GM12878 (cell line): ENCODE data around the gene ZNF133. TPM values are rescaled to one million over a fixed set of nuclear protein-coding genes. Genes with fewer than 3 reads are reported as not detected.

Experiments
- ATAC-seq: fragments of 200-7000 bp; cut with Tn5 transposase; 3 replicates; pipeline ENCODE4 v1.9.1; 2020; ENCODE audit warnings: mild to moderate bottlenecking, moderate library complexity
- BruUV-seq: library from RNA; stranded (reverse); fragments of 400-500 nt; replicated peaks from 2 replicates; lab custom pipeline; 2021; lab: Mats Ljungman, UMichigan
- CTCF ChIA-PET: fragments of 300-600 bp; sonication (Branson Sonifier 250); formaldehyde crosslinking; extraction: SDS; loops from one replicate; lab custom pipeline; 2021; ENCODE audit warnings: inconsistent platforms; lab: Yijun Ruan, JAX
- POLR2A ChIA-PET: fragments of 350-600 bp; formaldehyde crosslinking; extraction: SDS; loops from one replicate; lab custom pipeline; 2021; ENCODE audit warnings: inconsistent platforms; lab: Charles Lee
- RAD21 ChIA-PET: fragments of 300-600 bp; sonication (Branson Sonifier 250); formaldehyde crosslinking; loops from one replicate; lab custom pipeline; 2023; ENCODE audit warnings: antibody characterized with exemption; ENCODE audit not compliant: unreplicated experiment; lab: Charles Lee
- SMC1A ChIA-PET: fragments of 300-600 bp; sonication (Branson Sonifier 250); formaldehyde crosslinking; loops from one replicate; lab custom pipeline; 2023; ENCODE audit not compliant: unreplicated experiment, uncharacterized antibody; lab: Charles Lee
- DNase-seq: peaks from one replicate; pipeline ENCODE4 v3.0.0-alpha.2; 2011; ENCODE audit warnings: low read depth, low spot score
- FAIRE-seq: peaks from 3 replicates; lab custom pipeline; 2011; peaks lifted over from hg19 to GRCh38; lab: Jason Lieb, UNC
- H2AFZ ChIP-seq: 2 replicates; pipeline ENCODE4 v1.6.0; 2011; ENCODE audit warnings: low read depth, low read length, control low read depth; ENCODE audit not compliant: control insufficient read depth
- H3K27ac ChIP-seq: 2 replicates; pipeline ENCODE4 v1.5.1; 2011; ENCODE audit warnings: control low read depth; ENCODE audit not compliant: control insufficient read depth, insufficient read depth
- H3K27me3 ChIP-seq, 2 experiments: replicated peaks in 1 of 2; 2 replicates each; pipeline versions ENCODE4 v1.6.0 to v1.6.1; 2011; ENCODE audit warnings: low read length in 1 of 2; ENCODE audit not compliant: control insufficient read depth in 2 of 2, insufficient read depth in 2 of 2
- H3K36me3 ChIP-seq, 2 experiments: 2 replicates each; pipeline ENCODE4 v1.5.1; 2011; ENCODE audit warnings: low read length in 1 of 2; ENCODE audit not compliant: control insufficient read depth in 2 of 2, insufficient read depth in 2 of 2
- H3K4me1 ChIP-seq: 2 replicates; pipeline ENCODE4 v1.6.1; 2011; ENCODE audit warnings: mild to moderate bottlenecking, low read length, moderate library complexity, mixed read lengths; ENCODE audit not compliant: control insufficient read depth, insufficient read depth
- H3K4me2 ChIP-seq: 2 replicates; pipeline ENCODE4 v1.6.0; 2011; ENCODE audit warnings: control low read depth; ENCODE audit not compliant: control insufficient read depth, insufficient read depth
- H3K4me3 ChIP-seq: fragments of 200-600 bp; sonication (generic); 2 replicates; pipeline ENCODE4 v1.5.1; 2016
- H3K79me2 ChIP-seq: 2 replicates; pipeline ENCODE4 v1.6.0; 2011; ENCODE audit warnings: low read length; ENCODE audit not compliant: control insufficient read depth, insufficient read depth
- H3K9ac ChIP-seq: 2 replicates; pipeline ENCODE4 v1.8.0; 2011; ENCODE audit warnings: low read length, control low read depth, mixed read lengths; ENCODE audit not compliant: control insufficient read depth, insufficient read depth
- H3K9me3 ChIP-seq: replicated peaks from 3 replicates; pipeline ENCODE4 v1.5.1; 2011; ENCODE audit warnings: mild to moderate bottlenecking, low read length; ENCODE audit not compliant: control insufficient read depth, insufficient read depth
- H4K20me1 ChIP-seq: 2 replicates; pipeline ENCODE4 v1.6.0; 2011; ENCODE audit not compliant: control insufficient read depth, insufficient read depth
- ATF7 ChIP-seq: fragments of 450-650 bp; IDR thresholded peaks from 2 replicates; pipeline ENCODE4 v1.6.1; 2016; ENCODE audit warnings: low read depth, mild to moderate bottlenecking
- CBFB ChIP-seq: IDR thresholded peaks from 2 replicates; pipeline ENCODE4 v1.6.1; 2016; ENCODE audit warnings: antibody characterized with exemption, low read depth
- EGR1 ChIP-seq, 2 experiments: IDR thresholded peaks; 1 replicate in 1 of 2; 2 replicates in 1 of 2; pipeline ENCODE4 v1.6.1; 2011 to 2012; ENCODE audit warnings: low read depth in 2 of 2, low read length in 2 of 2, borderline replicate concordance in 1 of 2, mild to moderate bottlenecking in 1 of 2, moderate library complexity in 1 of 2
- EZH2 ChIP-seq: IDR thresholded peaks from 2 replicates; pipeline ENCODE4 v1.6.1; 2012; ENCODE audit warnings: low read depth, mild to moderate bottlenecking, control low read depth, inconsistent platforms, low read length, borderline replicate concordance; ENCODE audit not compliant: control insufficient read depth
- IRF4 ChIP-seq: IDR thresholded peaks from 2 replicates; pipeline ENCODE4 v1.6.1; 2011; ENCODE audit warnings: low read depth, low read length
- NR2C2 ChIP-seq: IDR thresholded peaks from 2 replicates; pipeline ENCODE4 v1.6.1; 2011; ENCODE audit warnings: borderline replicate concordance, low read depth; ENCODE audit not compliant: control insufficient read depth, insufficient read length
- PAX8 ChIP-seq: fragments of 450-650 bp; IDR thresholded peaks from 2 replicates; pipeline ENCODE4 v1.6.1; 2017; ENCODE audit warnings: mild to moderate bottlenecking, moderate library complexity
- WGBS: methylation state at CpG from one replicate; pipeline ENCODE4 v1.1.6; 2016; ENCODE audit warnings: low lambda C conversion rate; ENCODE audit not compliant: insufficient replicate concordance, insufficient coverage; ENCODE audit errors: missing lambda C conversion rate; 5-methylcytosine and 5-hydroxymethylcytosine counted together
- in situ Hi-C: fragments of 300-500 bp; cut with MboI; formaldehyde crosslinking; loops from 9 replicates; pipeline ENCODE4 v1.14.3; 2018; ENCODE audit warnings: mixed read lengths
- intact Hi-C: fragments of 100-400 bp; cut with micrococcal nuclease; formaldehyde crosslinking; loops from one replicate; pipeline ENCODE4 v1.14.2; 2022; ENCODE audit not compliant: unreplicated experiment
- polyA plus RNA-seq, 11 experiments: library from polyadenylated mRNA; depleted of rRNA in 4 of 11; unstranded in 6 of 11; stranded (reverse) in 5 of 11; fragments of >200 nt; fragmentation: Nextera tagmentation in 4 of 11; fragmentation: Illumina TruSeq in 1 of 11; extraction: Ambion mirVana in 4 of 11; extraction: Trizol in 1 of 11; gene quantifications; 1 replicate in 1 of 11; 2 replicates in 10 of 11; pipeline versions ENCODE4 v1.2.1 to v1.2.3, GENCODE V29; 2011 to 2016; ENCODE audit warnings: inconsistent platforms in 2 of 11, missing spikeins in 2 of 11, low read depth in 1 of 11
- total RNA-seq, 4 experiments: library from RNA; depleted of rRNA in 3 of 4; stranded (reverse); fragments of >200 nt in 3 of 4; fragmentation: Illumina TruSeq in 1 of 4; extraction: Trizol in 1 of 4; gene quantifications; 2 replicates each; pipeline versions ENCODE4 v1.2.1 to v1.2.3, GENCODE V29; 2013 to 2021
- TF ChIP-seq, protein P1 (sequence below), 3 experiments: IDR thresholded peaks in 2 of 3; conservative IDR thresholded peaks in 1 of 3; 2 replicates each; pipeline ENCODE4 v1.5.1; 2011; ENCODE audit warnings: low read depth in 3 of 3, low read length in 3 of 3, mild to moderate bottlenecking in 3 of 3, control low read depth in 2 of 3, moderate library complexity in 2 of 3, inconsistent platforms in 1 of 3, mixed read lengths in 1 of 3; ENCODE audit not compliant: control insufficient read depth in 2 of 3, insufficient read depth in 1 of 3; ENCODE audit errors: extremely low read depth in 1 of 3
- TF ChIP-seq, protein P2 (sequence below): fragments of 450-650 bp; IDR thresholded peaks from 2 replicates; pipeline ENCODE4 v1.6.1; 2016; ENCODE audit warnings: mild to moderate bottlenecking
- TF ChIP-seq, protein P3 (sequence below): IDR thresholded peaks from 2 replicates; pipeline ENCODE4 v1.6.1; 2012; ENCODE audit warnings: low read depth, low read length, improper control_type of control experiment

The ZNF133 gene
- total and polyA plus RNA-seq, 10 of the 15 experiments (the other 5 are each of a cell fraction or from before 2014, with no cell fraction given): 2.0 to 9.3 (median 7.3) TPM

- TF ChIP-seq PAX8 (no peak), IRF4 (no peak), ATF7 (no peak), NR2C2 (no peak), EGR1 (IDR thresholded peaks at IDR 0.05; ENCODE audit: borderline replicate concordance in 1 of 2, low read depth in 2 of 2, low read length in 2 of 2) (no peak)
- TF ChIP-seq, protein P1, sequence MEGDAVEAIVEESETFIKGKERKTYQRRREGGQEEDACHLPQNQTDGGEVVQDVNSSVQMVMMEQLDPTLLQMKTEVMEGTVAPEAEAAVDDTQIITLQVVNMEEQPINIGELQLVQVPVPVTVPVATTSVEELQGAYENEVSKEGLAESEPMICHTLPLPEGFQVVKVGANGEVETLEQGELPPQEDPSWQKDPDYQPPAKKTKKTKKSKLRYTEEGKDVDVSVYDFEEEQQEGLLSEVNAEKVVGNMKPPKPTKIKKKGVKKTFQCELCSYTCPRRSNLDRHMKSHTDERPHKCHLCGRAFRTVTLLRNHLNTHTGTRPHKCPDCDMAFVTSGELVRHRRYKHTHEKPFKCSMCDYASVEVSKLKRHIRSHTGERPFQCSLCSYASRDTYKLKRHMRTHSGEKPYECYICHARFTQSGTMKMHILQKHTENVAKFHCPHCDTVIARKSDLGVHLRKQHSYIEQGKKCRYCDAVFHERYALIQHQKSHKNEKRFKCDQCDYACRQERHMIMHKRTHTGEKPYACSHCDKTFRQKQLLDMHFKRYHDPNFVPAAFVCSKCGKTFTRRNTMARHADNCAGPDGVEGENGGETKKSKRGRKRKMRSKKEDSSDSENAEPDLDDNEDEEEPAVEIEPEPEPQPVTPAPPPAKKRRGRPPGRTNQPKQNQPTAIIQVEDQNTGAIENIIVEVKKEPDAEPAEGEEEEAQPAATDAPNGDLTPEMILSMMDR (IDR thresholded peaks at IDR 0.05 in 2 of 3, conservative IDR thresholded peaks at IDR 0.05 in 1 of 3; ENCODE audit: control insufficient read depth in 2 of 3, extremely low read depth in 1 of 3, insufficient read depth in 1 of 3, low read depth in 3 of 3, low read length in 3 of 3): no peak
- TF ChIP-seq, all 136 proteins: peak for 0
Observed at GRCh38 chr20:18323705-18324104, 35.4 kb downstream of the ZNF133 start (continued).

GRCh38 chr20:18324596-18325089 lies 36.3 kb downstream of the ZNF133 start:
- POLR2A ChIA-PET: no interaction called here
- H3K4me1 ChIP-seq: no peaks in the 10 kb centered on the region

More at GRCh38 chr20:18324596-18325089, 36.3 kb downstream of the ZNF133 start:
- BruUV-seq: no TSS peak
- Histone ChIP-seq H3K4me2 (no peak overlapping the region), H3K27me3 (no peaks in the 10 kb centered on the region), H3K9me3 (no peaks in the 10 kb centered on the region), H2AFZ (no peak overlapping the region), H3K9ac (no peak overlapping the region), H3K79me2 (no peaks in the 10 kb centered on the region), H3K4me3 (no peak overlapping the region), H3K27ac (no peak overlapping the region), H3K36me3 (no peaks in the 10 kb centered on the region), H4K20me1 (no peaks in the 10 kb centered on the region)
- intact Hi-C loops (no loop called here), in situ Hi-C loops (no loop called here)
- ChIA-PET CTCF (no interaction called here), SMC1A (no interaction called here), RAD21 (no interaction called here)
- TF ChIP-seq CBFB: no peak
- TF ChIP-seq, protein P2, sequence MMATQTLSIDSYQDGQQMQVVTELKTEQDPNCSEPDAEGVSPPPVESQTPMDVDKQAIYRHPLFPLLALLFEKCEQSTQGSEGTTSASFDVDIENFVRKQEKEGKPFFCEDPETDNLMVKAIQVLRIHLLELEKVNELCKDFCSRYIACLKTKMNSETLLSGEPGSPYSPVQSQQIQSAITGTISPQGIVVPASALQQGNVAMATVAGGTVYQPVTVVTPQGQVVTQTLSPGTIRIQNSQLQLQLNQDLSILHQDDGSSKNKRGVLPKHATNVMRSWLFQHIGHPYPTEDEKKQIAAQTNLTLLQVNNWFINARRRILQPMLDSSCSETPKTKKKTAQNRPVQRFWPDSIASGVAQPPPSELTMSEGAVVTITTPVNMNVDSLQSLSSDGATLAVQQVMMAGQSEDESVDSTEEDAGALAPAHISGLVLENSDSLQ: no peak
- no peak for TF ChIP-seq ATF7
- TF ChIP-seq, protein P3, sequence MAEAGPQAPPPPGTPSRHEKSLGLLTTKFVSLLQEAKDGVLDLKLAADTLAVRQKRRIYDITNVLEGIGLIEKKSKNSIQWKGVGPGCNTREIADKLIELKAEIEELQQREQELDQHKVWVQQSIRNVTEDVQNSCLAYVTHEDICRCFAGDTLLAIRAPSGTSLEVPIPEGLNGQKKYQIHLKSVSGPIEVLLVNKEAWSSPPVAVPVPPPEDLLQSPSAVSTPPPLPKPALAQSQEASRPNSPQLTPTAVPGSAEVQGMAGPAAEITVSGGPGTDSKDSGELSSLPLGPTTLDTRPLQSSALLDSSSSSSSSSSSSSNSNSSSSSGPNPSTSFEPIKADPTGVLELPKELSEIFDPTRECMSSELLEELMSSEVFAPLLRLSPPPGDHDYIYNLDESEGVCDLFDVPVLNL: no peak
- TF ChIP-seq EZH2: no peak
- ATAC-seq: no peak
- WGBS: 67% methylated on average over 3 of the region's 3 CpGs
- no peak for FAIRE-seq
- no peak for DNase-seq
